ENCODE data around the gene CEP112.
"Not testable (repeated sequence)": the region's sequence is repeated elsewhere in the genome, so short reads cannot be mapped to it uniquely, and the experiment has no call there.

Gene CEP112

DNA sequence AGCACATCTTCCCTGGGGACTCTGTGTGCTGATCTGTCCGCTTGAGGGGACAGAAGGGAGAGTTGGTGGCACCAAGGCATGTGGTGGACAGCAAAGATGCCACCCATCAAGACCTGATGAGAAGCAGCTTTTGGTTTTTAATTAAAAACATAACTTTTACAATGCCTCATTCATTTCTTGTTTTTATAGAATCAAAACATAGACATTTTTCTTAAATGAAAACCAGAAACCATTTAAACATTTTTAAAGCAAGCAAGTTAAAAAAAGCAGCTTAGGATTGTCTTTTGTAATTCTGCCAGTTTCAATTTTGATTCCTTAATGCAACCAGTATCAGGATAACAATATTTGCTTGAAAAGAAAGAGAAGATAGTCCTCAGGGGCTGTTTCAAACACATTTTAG, 506.8 kb downstream of the CEP112 start:
- Histone ChIP-seq H3K27me3 (ENCODE audit: control insufficient read depth, insufficient read depth, low read length) (no peaks in the 10 kb centered on the region), H3K4me3 (ENCODE audit: low read length) (no peak overlapping the region), H3K4me1 (ENCODE audit: control insufficient read depth, insufficient read depth, low read length) (no peaks in the 10 kb centered on the region; the same call in 1 of the 2 replicates), H3K9me3 (ENCODE audit: control insufficient read depth, insufficient read depth, low read length) (no peaks in the 10 kb centered on the region), H3K36me3 (ENCODE audit: control insufficient read depth, insufficient read depth, low read length) (no peaks in the 10 kb centered on the region), H3K27ac (ENCODE audit: low read length) (no peak overlapping the region)
- no CpG with 5 or more reads among the region's 1 CpG for WGBS (ENCODE audit: insufficient coverage, insufficient read length)
- no peak for DNase-seq (ENCODE audit: low read depth, low spot score)

- Histone ChIP-seq H3K9me3 (ENCODE audit: control insufficient read depth, insufficient read depth, low read length) (no peaks in the 10 kb centered on the region), H3K27ac (ENCODE audit: low read length) (no peak overlapping the region), H3K4me1 (ENCODE audit: control insufficient read depth, insufficient read depth, low read length) (no peaks in the 10 kb centered on the region; the same call in 1 of the 2 replicates), H3K36me3 (ENCODE audit: control insufficient read depth, insufficient read depth, low read length) (no peaks in the 10 kb centered on the region), H3K4me3 (ENCODE audit: low read length) (no peak overlapping the region), H3K27me3 (ENCODE audit: control insufficient read depth, insufficient read depth, low read length) (no peaks in the 10 kb centered on the region)
- no peak for DNase-seq (ENCODE audit: low read depth, low spot score)
- WGBS (ENCODE audit: insufficient coverage, insufficient read length), result no CpG with 5 or more reads among the region's 4 CpGs
Measured at GRCh38 chr17:65684631-65685030, 507.3 kb downstream of the CEP112 start.

DNA sequence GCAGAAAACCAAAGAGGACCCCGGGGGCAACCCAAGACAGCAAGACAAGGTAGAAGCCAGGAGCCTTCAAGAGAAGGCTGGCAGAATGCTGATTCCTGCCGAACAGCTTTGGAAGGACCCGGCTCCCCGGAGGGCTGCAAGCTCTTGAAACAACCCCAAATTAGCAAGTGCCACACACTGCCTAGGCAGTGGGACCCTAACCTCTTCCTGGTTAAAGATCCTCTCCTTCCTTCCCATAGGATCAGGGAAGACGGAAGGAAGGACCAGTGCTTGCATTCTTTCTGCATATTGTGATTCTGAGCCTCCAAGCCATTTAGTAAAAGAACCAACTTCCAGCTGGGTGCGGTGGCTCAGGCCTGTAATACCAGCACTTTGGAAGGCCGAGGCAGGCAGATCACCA, 508.5 kb downstream of the CEP112 start:
- no CpG with 5 or more reads among the region's 7 CpGs for WGBS (ENCODE audit: insufficient coverage, insufficient read length)
- H3K4me3 ChIP-seq (ENCODE audit: low read length), result no peak overlapping the region
- no peaks in the 10 kb centered on the region for H3K27me3 ChIP-seq (ENCODE audit: control insufficient read depth, insufficient read depth, low read length)
- no peaks in the 10 kb centered on the region for H3K36me3 ChIP-seq (ENCODE audit: control insufficient read depth, insufficient read depth, low read length)
- H3K4me1 ChIP-seq (ENCODE audit: control insufficient read depth, insufficient read depth, low read length), result no peaks in the 10 kb centered on the region; the same call in 1 of the 2 replicates
- H3K27ac ChIP-seq (ENCODE audit: low read length), result no peak overlapping the region
- no peaks in the 10 kb centered on the region for H3K9me3 ChIP-seq (ENCODE audit: control insufficient read depth, insufficient read depth, low read length)
- DNase-seq (ENCODE audit: low read depth, low spot score), result no peak

- H3K36me3 ChIP-seq (ENCODE audit: control insufficient read depth, insufficient read depth, low read length); H3K4me3 ChIP-seq (ENCODE audit: low read length); H3K4me1 ChIP-seq (ENCODE audit: control insufficient read depth, insufficient read depth, low read length); H3K27me3 ChIP-seq (ENCODE audit: control insufficient read depth, insufficient read depth, low read length); H3K27ac ChIP-seq (ENCODE audit: low read length); H3K9me3 ChIP-seq (ENCODE audit: control insufficient read depth, insufficient read depth, low read length); DNase-seq (ENCODE audit: low read depth, low spot score): not testable (repeated sequence)
- WGBS (ENCODE audit: insufficient coverage, insufficient read length), result no CpG with 5 or more reads among the region's 5 CpGs
Measured at GRCh38 chr17:65681763-65682162, 510.2 kb downstream of the CEP112 start.

- no peak overlapping the region for H3K27ac ChIP-seq (ENCODE audit: low read length)
- no peaks in the 10 kb centered on the region for H3K36me3 ChIP-seq (ENCODE audit: control insufficient read depth, insufficient read depth, low read length)
- no peaks in the 10 kb centered on the region for H3K27me3 ChIP-seq (ENCODE audit: control insufficient read depth, insufficient read depth, low read length)
- no CpG with 5 or more reads among the region's 3 CpGs for WGBS (ENCODE audit: insufficient coverage, insufficient read length)
- H3K4me1 ChIP-seq (ENCODE audit: control insufficient read depth, insufficient read depth, low read length), result no peaks in the 10 kb centered on the region; the same call in 1 of the 2 replicates
- no peak for DNase-seq (ENCODE audit: low read depth, low spot score)
- no peak overlapping the region for H3K4me3 ChIP-seq (ENCODE audit: low read length)
- H3K9me3 ChIP-seq (ENCODE audit: control insufficient read depth, insufficient read depth, low read length), result no peaks in the 10 kb centered on the region
Measured at GRCh38 chr17:65679165-65679845, 512.6 kb downstream of the CEP112 start.

DNA sequence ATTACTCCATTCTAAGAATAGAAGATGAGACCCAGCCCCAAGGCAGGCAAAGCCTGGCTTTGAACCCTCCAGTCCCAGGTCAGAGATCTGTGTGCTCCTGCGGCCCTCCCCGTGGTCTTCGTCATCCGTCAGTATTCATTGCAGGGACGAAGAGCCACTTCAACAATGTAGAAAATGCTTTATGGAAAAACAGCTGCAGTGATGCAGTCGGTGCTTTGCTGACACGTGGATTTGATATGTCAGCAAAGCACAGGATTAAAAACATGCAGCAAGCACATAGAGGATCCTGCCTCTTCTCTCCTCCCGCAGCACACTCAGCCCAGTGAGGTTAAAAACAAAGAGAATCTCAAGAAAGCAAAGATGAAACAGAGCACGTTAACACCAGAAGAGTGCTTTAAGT, 513.4 kb downstream of the CEP112 start:
- DNase-seq (ENCODE audit: low read depth, low spot score), result no peak
- Histone ChIP-seq H3K27me3 (ENCODE audit: control insufficient read depth, insufficient read depth, low read length) (no peaks in the 10 kb centered on the region), H3K9me3 (ENCODE audit: control insufficient read depth, insufficient read depth, low read length) (no peaks in the 10 kb centered on the region), H3K4me1 (ENCODE audit: control insufficient read depth, insufficient read depth, low read length) (no peaks in the 10 kb centered on the region; the same call in 1 of the 2 replicates), H3K4me3 (ENCODE audit: low read length) (no peak overlapping the region), H3K36me3 (ENCODE audit: control insufficient read depth, insufficient read depth, low read length) (no peaks in the 10 kb centered on the region), H3K27ac (ENCODE audit: low read length) (no peak overlapping the region)
- no CpG with 5 or more reads among the region's 9 CpGs for WGBS (ENCODE audit: insufficient coverage, insufficient read length)

GRCh38 chr17:65677932-65678331, 514.0 kb downstream of the CEP112 start:
- H3K4me1 ChIP-seq (ENCODE audit: control insufficient read depth, insufficient read depth, low read length), result no peaks in the 10 kb centered on the region; the same call in 1 of the 2 replicates
- no peak for DNase-seq (ENCODE audit: low read depth, low spot score)
- H3K27ac ChIP-seq (ENCODE audit: low read length), result no peak overlapping the region
- H3K36me3 ChIP-seq (ENCODE audit: control insufficient read depth, insufficient read depth, low read length), result no peaks in the 10 kb centered on the region
- H3K9me3 ChIP-seq (ENCODE audit: control insufficient read depth, insufficient read depth, low read length), result no peaks in the 10 kb centered on the region
- H3K27me3 ChIP-seq (ENCODE audit: control insufficient read depth, insufficient read depth, low read length), result no peaks in the 10 kb centered on the region
- no peak overlapping the region for H3K4me3 ChIP-seq (ENCODE audit: low read length)
- WGBS (ENCODE audit: insufficient coverage, insufficient read length), result no CpG with 5 or more reads among the region's 2 CpGs

- DNase-seq (ENCODE audit: low read depth, low spot score), result no peak
- Histone ChIP-seq H3K36me3 (ENCODE audit: control insufficient read depth, insufficient read depth, low read length) (no peaks in the 10 kb centered on the region), H3K4me1 (ENCODE audit: control insufficient read depth, insufficient read depth, low read length) (no peaks in the 10 kb centered on the region), H3K27me3 (ENCODE audit: control insufficient read depth, insufficient read depth, low read length) (no peaks in the 10 kb centered on the region), H3K9me3 (ENCODE audit: control insufficient read depth, insufficient read depth, low read length) (no peaks in the 10 kb centered on the region), H3K4me3 (ENCODE audit: low read length) (no peak overlapping the region), H3K27ac (ENCODE audit: low read length) (no peak overlapping the region)
- WGBS (ENCODE audit: insufficient coverage, insufficient read length), result no CpG with 5 or more reads among the region's 1 CpG
Measured at GRCh38 chr17:65674246-65675045, 517.5 kb downstream of the CEP112 start.

DNA sequence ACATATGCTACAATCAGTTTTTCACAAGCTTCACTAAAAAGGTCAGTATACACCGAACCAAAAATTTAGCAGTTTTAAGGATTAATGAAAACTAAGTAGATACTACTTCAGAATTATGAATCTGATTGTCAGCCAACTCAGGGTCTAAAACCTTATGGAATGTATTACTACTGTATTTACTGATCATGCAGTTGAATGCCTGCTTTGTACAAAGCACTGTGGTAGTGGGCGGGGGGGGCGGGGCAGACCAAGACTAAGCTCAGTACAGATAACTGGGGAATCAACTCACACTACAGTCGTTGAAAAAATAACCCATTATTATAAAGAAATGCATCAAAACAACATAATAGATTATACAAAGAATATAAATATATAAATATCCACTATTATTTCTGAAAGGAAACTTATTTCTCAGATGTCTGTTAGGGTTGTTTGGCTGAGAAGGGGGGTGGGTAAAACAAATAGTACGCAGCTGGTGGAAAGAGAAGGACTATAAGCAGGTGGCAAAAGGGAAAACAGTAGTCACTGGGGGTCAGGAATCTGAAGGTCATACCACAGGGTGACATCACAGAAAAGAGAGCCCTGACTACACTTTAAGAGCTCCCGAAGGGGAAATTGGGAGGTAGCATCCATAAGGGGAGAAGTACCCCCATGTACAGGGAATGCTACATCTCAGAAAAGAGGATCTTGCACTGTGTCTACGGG, 521.1 kb downstream of the CEP112 start:
- Histone ChIP-seq H3K4me1 (ENCODE audit: control insufficient read depth, insufficient read depth, low read length) (no peaks in the 10 kb centered on the region), H3K27me3 (ENCODE audit: control insufficient read depth, insufficient read depth, low read length) (no peaks in the 10 kb centered on the region), H3K27ac (ENCODE audit: low read length) (no peak overlapping the region), H3K36me3 (ENCODE audit: control insufficient read depth, insufficient read depth, low read length) (no peaks in the 10 kb centered on the region), H3K9me3 (ENCODE audit: control insufficient read depth, insufficient read depth, low read length) (no peaks in the 10 kb centered on the region), H3K4me3 (ENCODE audit: low read length) (no peak overlapping the region)
- no peak for DNase-seq (ENCODE audit: low read depth, low spot score)
- WGBS (ENCODE audit: insufficient coverage, insufficient read length), result 100% methylated on average over 1 of the region's 7 CpGs

DNA sequence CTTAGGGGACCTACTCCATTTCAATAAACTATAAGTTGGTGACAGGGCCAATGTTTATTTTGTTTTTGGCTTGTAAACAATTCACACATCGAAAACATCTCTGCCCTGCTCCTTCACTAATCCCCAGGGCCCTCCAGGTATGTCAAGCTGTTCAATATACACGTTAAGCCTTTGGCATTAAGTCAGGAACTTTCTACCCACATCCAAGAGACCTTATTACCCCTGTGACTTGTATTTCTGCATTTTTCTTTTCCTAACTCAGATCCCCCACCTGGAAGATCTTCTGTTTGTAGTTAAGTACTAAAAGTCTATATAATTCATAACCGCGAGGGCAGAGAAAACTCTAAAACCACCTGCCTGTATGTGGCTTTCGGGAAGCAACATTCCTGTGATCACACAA, 523.7 kb downstream of the CEP112 start:
- no CpG with 5 or more reads among the region's 5 CpGs for WGBS (ENCODE audit: insufficient coverage, insufficient read length)

More for the DNA sequence above, 523.7 kb downstream of the CEP112 start:
- DNase-seq (ENCODE audit: low read depth, low spot score), result no peak
- H3K36me3 ChIP-seq (ENCODE audit: control insufficient read depth, insufficient read depth, low read length), result no peaks in the 10 kb centered on the region
- H3K27ac ChIP-seq (ENCODE audit: low read length), result no peak overlapping the region
- 0 out of 2 replicates have a peak, but pooled peaks cover 2% of the 10 kb centered on the region for H3K4me1 ChIP-seq (ENCODE audit: control insufficient read depth, insufficient read depth, low read length)
- no peak overlapping the region for H3K4me3 ChIP-seq (ENCODE audit: low read length)
- no peaks in the 10 kb centered on the region for H3K9me3 ChIP-seq (ENCODE audit: control insufficient read depth, insufficient read depth, low read length)
- no peaks in the 10 kb centered on the region; the same call in 1 of the 2 replicates for H3K27me3 ChIP-seq (ENCODE audit: control insufficient read depth, insufficient read depth, low read length)
